NCI-H226 (cell line): Measurements from ENCODE around the gene QSOX2.

Experiments
- DNase-seq: peaks from one replicate; pipeline ENCODE4 v3.0.0-alpha.2; 2015

Gene QSOX2

GRCh38 chr9:136185066-136185465, 60.5 kb downstream of the QSOX2 start:
- DNase-seq: no peak

DNA sequence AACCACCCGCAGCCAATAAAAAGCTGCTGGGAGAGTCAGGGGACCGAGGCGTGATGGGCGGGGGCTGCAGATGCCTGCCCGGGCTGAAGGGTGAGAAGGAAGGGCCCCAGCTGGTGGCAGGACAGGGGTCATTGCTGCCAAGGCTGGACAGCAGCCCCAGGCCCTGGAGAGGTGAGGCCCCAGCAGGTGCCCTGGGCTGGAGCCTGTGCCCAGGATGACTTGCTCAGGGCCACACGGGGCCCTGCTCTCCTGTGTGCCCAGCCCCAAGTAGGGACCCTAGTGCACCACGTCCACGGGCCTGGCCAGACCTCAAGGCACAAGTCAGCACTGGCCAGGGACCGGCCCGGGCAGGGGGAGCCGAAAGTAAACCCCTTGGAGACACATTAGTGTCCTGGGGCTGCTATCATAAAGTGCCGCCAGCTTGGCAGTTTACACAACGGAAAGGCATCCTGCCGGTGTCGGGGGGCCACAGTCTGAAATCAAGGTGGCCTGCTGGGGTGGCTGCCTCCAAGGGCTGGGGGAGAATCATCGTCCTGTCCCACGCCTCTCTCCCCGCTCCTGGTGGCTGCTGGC, 62.7 kb downstream of the QSOX2 start:
- no peak for DNase-seq

GRCh38 chr9:136182420-136182787, 63.2 kb downstream of the QSOX2 start:
- no peak for DNase-seq

DNA sequence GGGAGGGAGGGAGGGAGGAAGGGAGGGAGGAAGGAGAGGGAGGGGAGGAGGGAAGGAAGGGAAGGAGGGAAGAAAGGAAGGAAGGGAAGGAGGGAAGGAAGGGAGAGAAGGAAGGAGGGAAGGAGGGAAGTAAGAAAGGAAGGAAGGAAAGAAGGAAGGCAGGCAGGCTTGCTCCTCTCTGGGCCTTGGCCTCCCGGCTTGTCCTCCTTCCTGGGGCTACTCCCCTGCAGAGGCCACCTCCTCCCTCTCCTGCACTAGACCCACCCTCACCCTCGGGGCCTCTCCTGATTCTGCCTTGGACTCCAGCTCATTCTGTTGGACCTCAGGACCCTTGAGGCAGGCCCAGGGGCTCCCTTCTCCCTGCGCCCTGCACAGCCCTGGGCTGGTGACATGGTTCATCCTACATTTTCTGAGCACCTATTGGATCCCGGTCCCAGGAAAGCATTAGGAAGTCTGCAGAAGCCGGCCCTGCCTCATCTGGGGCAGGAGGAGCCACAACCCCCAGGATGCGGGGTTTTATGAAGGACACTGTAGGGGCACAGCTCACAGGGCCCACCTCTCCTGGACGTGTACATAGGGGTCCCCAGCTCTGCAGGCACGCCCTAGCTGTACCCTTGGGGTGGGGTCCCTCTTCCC, 63.7 kb downstream of the QSOX2 start:
- DNase-seq: no peak

DNA sequence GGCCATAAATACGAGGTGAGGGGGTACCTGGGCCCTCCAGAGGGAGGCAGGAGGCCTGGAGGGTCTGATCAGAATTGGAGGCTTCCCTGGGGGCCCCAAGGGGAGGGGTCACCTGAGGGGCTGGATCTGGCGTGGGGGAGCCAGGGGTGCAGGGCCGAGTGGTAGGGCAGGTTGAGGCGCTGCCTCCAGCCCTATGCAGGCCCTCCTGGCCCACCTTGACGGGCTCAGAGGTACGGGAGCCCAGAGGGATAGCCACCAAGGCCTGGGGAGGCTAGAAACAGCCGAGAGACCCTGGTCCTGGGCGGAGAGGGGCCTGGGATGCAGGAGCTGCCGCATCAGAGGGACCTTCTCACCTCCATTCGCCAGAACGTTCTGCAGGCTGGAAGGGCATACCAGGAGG, 65.0 kb downstream of the QSOX2 start:
- no peak for DNase-seq

GRCh38 chr9:136179761-136180160, 65.9 kb downstream of the QSOX2 start:
- DNase-seq: no peak

GRCh38 chr9:136179101-136179616, 66.5 kb downstream of the QSOX2 start:
- no peak for DNase-seq

DNA sequence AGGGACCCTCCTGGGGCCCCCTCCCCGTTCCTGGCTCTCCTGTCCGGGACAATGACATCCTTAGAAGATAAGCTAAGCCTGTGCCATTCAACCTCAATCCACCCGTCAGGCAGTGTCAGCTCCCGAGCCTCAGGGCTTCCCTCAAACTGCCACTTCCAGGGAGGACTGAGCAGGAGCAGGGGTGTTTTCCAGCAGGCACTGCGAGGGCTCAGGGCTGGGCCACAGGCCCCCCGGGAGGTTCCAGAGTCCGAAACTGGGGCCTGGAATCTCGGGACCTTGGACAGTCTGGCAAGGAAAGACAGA, 66.9 kb downstream of the QSOX2 start:
- DNase-seq: no peak

- DNase-seq: no peak
These were observed 67.4 kb downstream of the QSOX2 start for GRCh38 chr9:136178061-136178772.

DNA sequence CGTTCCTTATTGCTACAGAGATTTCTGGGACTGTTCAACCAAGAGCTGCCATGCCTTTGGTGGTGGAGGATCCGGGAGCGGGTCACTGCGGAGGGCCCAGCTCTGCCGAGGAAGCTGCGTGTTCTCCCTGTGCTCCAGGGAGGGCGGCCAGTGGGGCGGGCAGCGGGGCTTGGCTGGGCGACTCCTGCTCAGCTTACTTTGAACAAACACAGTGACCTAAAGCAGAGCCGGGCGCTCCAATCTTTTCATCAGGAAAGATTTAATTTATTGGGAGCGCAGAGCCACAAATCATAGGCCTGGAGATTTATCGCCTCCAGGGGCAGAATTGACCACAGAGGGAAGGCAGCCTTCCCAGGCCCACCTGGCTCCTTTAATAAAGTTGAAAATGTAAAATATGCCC, 68.4 kb downstream of the QSOX2 start:
- no peak for DNase-seq

GRCh38 chr9:136175616-136176197, 69.9 kb downstream of the QSOX2 start:
- no peak for DNase-seq

DNA sequence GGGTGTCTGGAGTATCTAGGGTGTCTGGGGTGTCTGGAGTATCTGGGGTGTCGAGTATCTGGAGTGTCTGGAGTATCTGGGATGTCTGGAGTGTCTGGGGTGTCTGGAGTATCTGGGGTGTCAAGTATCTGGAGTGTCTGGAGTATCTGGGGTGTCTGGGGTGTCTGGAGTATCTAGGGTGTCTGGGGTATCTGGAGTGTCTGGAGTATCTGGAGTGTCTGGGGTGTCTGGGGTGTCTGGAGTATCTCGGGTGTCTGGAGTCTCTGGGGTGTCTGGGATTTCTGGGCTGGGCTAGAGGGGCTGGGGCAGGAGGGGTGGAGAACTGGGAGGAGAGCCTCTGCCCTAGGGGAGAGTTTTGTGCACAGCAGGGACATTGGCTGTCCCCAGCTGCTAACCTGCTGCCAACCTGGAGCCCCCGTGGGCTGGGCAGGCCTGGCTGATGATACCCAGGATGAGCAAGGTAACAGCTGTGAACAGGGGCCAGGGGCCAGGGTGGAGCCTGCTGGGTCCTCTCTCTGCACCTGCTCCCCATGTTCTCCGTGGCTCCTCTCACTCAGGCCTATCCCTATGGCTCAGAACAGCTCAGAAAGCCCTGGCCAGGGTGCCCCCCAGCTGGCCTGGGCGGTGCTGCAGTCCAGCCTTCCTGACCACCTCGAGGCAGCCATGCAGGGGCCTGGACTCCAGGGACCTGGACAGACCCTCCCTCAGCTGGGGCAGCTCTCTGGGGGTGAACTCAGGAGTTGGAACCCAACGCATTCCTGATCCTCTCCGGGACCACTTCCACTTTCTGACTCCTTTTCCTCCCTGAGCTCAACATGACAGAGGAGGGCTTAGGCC, 70.6 kb downstream of the QSOX2 start:
- DNase-seq: no peak

- DNase-seq: no peak
These were observed 71.8 kb downstream of the QSOX2 start for GRCh38 chr9:136173648-136174290.

GRCh38 chr9:136172412-136173079, 73.1 kb downstream of the QSOX2 start:
- no peak for DNase-seq

DNA sequence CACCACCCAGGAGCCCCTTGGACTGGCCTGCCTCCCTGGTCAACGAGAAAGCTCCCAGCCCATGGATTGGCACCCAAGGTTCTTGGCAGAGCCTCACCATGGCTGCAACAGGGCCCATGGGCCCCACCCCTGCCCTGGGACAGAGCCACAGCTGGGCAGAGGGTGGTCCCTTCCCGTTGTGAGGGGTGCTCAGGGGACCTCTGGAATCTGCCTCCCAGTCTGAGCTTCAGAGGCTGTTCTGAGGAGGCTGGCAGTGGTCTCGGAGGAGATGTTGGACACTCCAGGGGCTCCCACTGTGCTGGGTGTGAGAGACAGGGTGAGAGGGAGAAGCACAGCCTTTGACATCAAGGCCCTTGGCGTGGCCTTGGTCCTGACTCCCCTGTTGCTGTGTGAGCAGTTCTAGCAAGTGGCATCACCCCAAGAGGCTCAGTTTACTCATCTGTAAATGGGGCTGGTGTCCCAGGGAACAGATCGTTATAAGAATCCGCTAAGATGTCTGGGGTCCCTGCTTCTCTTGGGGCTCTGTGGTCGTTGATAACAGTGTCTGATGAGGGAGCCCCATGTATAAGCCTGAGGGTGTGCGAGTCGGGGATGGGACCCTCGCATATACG, 73.7 kb downstream of the QSOX2 start:
- no peak for DNase-seq

- DNase-seq: no peak
These were observed 74.4 kb downstream of the QSOX2 start for GRCh38 chr9:136171009-136171800.

- DNase-seq: no peak
These were observed 75.4 kb downstream of the QSOX2 start for GRCh38 chr9:136170006-136170901.

DNA sequence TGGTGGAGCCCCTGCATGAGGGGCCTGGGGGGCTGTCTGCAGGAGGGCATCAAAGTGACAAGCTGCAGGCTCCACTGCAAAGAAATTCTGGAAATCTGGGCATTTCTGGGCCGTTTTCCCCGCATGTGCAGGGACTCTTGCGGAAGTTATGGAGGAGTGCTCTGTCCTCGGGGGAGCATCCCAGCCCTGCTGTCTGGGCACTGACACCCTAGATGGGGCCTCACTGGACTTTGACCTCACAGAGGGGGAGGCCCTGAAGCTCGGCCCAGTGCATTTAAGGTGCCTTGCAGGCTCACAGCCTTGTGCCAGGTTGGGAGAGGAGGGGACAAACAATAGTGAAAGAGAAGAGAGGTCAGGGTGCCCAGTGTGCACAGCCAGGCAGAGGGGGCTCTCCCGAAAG, 76.1 kb downstream of the QSOX2 start:
- DNase-seq: no peak

DNA sequence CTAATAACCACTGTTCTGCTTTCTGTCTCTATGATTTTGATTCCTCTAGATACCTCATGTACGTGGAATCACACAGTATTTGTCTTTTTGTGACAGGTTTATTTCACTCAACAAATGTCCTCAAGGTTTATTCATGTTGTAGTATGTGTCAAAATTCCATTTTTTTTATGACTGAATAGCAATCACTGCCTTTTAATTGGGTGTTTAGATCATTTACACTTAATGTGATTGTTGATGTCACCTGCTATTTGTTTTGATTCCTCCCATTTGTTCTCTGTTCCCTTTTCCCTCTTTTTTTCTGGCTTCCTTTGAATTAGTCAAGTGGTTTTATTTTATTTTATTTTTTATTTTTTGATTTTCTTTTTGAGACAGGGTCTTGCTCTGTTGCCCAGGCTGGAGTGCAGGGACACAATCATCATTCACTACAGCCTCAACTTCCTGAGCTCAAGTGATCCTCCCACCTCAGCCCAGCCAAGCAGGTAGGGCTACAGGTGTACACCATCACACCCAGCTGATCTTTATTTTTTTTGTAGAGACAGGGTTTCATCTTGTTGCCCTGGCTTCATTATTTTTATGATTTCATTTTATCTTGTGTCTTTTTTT, 82.3 kb downstream of the QSOX2 start:
- DNase-seq: no peak
